A673 (cell line): Measurements from ENCODE around the gene TRPM8. TPM values are rescaled to one million over a fixed set of nuclear protein-coding genes. Genes with fewer than 3 reads are reported as not detected.

Experiments used
- BruUV-seq: library from RNA; stranded (reverse); fragments of 400-500 nt; replicated peaks from 2 replicates; lab custom pipeline; 2021; lab: Mats Ljungman, UMichigan
- CTCF ChIA-PET: fragments of 300-600 bp; sonication (Branson Sonifier 250); formaldehyde crosslinking; loops from one replicate; lab custom pipeline; 2022; ENCODE audit warnings: antibody characterized with exemption; lab: Charles Lee
- POLR2A ChIA-PET: fragments of 300-600 bp; sonication (Branson Sonifier 250); formaldehyde crosslinking; loops from one replicate; lab custom pipeline; 2022; ENCODE audit warnings: antibody characterized with exemption; ENCODE audit not compliant: low non-redundant PET; lab: Charles Lee
- DNase-seq: peaks from one replicate; pipeline ENCODE4 v3.0.0-alpha.2; 2015; ENCODE audit warnings: low spot score
- H3K27ac ChIP-seq: fragments of 200-600 bp; sonication (generic); 2 replicates; pipeline ENCODE4 v1.5.1; 2016; ENCODE audit warnings: mixed run types, low read depth, mild to moderate bottlenecking, mixed read lengths, antibody characterized with exemption, low read length; ENCODE audit not compliant: poor library complexity, severe bottlenecking
- H3K27me3 ChIP-seq: fragments of 200-600 bp; sonication (generic); replicated peaks from 2 replicates; pipeline ENCODE4 v1.6.1; 2017; ENCODE audit warnings: mixed run types, low read depth, mild to moderate bottlenecking, mixed read lengths, antibody characterized with exemption, low read length; ENCODE audit not compliant: insufficient read depth, poor library complexity
- H3K36me3 ChIP-seq: fragments of 200-600 bp; sonication (generic); 2 replicates; pipeline ENCODE4 v1.6.1; 2016; ENCODE audit warnings: mixed run types, mild to moderate bottlenecking, mixed read lengths, antibody characterized with exemption, low read length; ENCODE audit not compliant: insufficient read depth, poor library complexity, severe bottlenecking
- H3K4me1 ChIP-seq: fragments of 200-600 bp; sonication (generic); 2 replicates; pipeline ENCODE4 v1.6.1; 2017; ENCODE audit warnings: mixed run types, mild to moderate bottlenecking, mixed read lengths, antibody characterized with exemption, low read length; ENCODE audit not compliant: insufficient read depth, poor library complexity, severe bottlenecking
- H3K4me3 ChIP-seq: fragments of 200-600 bp; sonication (generic); 2 replicates; pipeline ENCODE4 v1.5.1; 2016; ENCODE audit warnings: low read depth, mixed run types, mild to moderate bottlenecking, mixed read lengths, low read length; ENCODE audit not compliant: poor library complexity, severe bottlenecking
- H3K9me3 ChIP-seq: fragments of 200-600 bp; sonication (generic); 2 replicates; pipeline ENCODE4 v1.6.1; 2016; ENCODE audit warnings: mixed run types, low read depth, mild to moderate bottlenecking, mixed read lengths, antibody characterized with exemption, low read length; ENCODE audit not compliant: poor library complexity, severe bottlenecking
- CTCF ChIP-seq: fragments of 300-800, 200-600 bp; sonication (generic); conservative IDR thresholded peaks from 2 replicates; pipeline ENCODE4 v1.5.1; 2017; ENCODE audit warnings: low read depth, mild to moderate bottlenecking, antibody characterized with exemption, low read length, moderate library complexity, mixed read lengths
- EZH2 ChIP-seq: fragments of 200-600 bp; sonication (generic); IDR thresholded peaks from 2 replicates; pipeline ENCODE4 v1.6.1; 2017; ENCODE audit warnings: borderline replicate concordance, low read depth, mild to moderate bottlenecking, mixed read lengths, antibody characterized with exemption, low read length; ENCODE audit not compliant: poor library complexity, severe bottlenecking
- intact Hi-C: fragments of 100-400 bp; cut with micrococcal nuclease; formaldehyde crosslinking; loops from one replicate; pipeline ENCODE4 v1.10.0; 2022; ENCODE audit not compliant: unreplicated experiment
- total RNA-seq: library from RNA; stranded (reverse); gene quantifications from 2 replicates; pipeline ENCODE4 v1.2.3, GENCODE V29; 2021

Gene TRPM8
- total RNA-seq, 1 experiment from 2014 or later: 8.9 TPM

- H3K27ac ChIP-seq: no peak overlapping the region
- DNase-seq: no peak
- no peaks in the 10 kb centered on the region for H3K36me3 ChIP-seq
- no TSS peak for BruUV-seq
- H3K27me3 ChIP-seq: peaks cover 42% of the 10 kb centered on the region
- POLR2A ChIA-PET: no interaction called here
- no peak overlapping the region for H3K4me3 ChIP-seq
- intact Hi-C loops: no loop called here
- H3K9me3 ChIP-seq: no peaks in the 10 kb centered on the region
- H3K4me1 ChIP-seq: no peaks in the 10 kb centered on the region
- TF ChIP-seq EZH2 (no peak), CTCF (no peak)
- CTCF ChIA-PET: no interaction called here
Observed at GRCh38 chr2:234051374-234052070, 134.3 kb downstream of the TRPM8 start.

GRCh38 chr2:234058881-234059280 is 141.7 kb downstream of the TRPM8 start:
- TF ChIP-seq CTCF (no peak), EZH2 (no peak)
- H3K4me1 ChIP-seq: no peaks in the 10 kb centered on the region
- H3K27ac ChIP-seq: no peak overlapping the region
- H3K4me3 ChIP-seq: no peak overlapping the region
- intact Hi-C loops: no loop called here
- ChIA-PET POLR2A (no interaction called here), CTCF (no interaction called here)
- H3K27me3 ChIP-seq: peaks cover 35% of the 10 kb centered on the region
- no TSS peak for BruUV-seq
- H3K36me3 ChIP-seq: no peaks in the 10 kb centered on the region
- no peak for DNase-seq
- H3K9me3 ChIP-seq: no peaks in the 10 kb centered on the region

- no peaks in the 10 kb centered on the region for H3K36me3 ChIP-seq
- H3K4me1 ChIP-seq: no peaks in the 10 kb centered on the region
- intact Hi-C loops: no loop called here
- TF ChIP-seq EZH2 (no peak), CTCF (no peak)
- ChIA-PET CTCF (no interaction called here), POLR2A (no interaction called here)
- no peak overlapping the region for H3K27ac ChIP-seq
- H3K27me3 ChIP-seq: peaks cover 30% of the 10 kb centered on the region
- no peak overlapping the region for H3K4me3 ChIP-seq
- H3K9me3 ChIP-seq: no peaks in the 10 kb centered on the region
- DNase-seq: no peak
- BruUV-seq: no TSS peak
Observed at GRCh38 chr2:234060236-234060635, 143.1 kb downstream of the TRPM8 start.
